ENCODE measurements around the gene STX18. TPM values are rescaled to one million over a fixed set of nuclear protein-coding genes. Genes with fewer than 3 reads are reported as not detected.

Gene STX18
- total RNA-seq, result 20.4 TPM

DNA sequence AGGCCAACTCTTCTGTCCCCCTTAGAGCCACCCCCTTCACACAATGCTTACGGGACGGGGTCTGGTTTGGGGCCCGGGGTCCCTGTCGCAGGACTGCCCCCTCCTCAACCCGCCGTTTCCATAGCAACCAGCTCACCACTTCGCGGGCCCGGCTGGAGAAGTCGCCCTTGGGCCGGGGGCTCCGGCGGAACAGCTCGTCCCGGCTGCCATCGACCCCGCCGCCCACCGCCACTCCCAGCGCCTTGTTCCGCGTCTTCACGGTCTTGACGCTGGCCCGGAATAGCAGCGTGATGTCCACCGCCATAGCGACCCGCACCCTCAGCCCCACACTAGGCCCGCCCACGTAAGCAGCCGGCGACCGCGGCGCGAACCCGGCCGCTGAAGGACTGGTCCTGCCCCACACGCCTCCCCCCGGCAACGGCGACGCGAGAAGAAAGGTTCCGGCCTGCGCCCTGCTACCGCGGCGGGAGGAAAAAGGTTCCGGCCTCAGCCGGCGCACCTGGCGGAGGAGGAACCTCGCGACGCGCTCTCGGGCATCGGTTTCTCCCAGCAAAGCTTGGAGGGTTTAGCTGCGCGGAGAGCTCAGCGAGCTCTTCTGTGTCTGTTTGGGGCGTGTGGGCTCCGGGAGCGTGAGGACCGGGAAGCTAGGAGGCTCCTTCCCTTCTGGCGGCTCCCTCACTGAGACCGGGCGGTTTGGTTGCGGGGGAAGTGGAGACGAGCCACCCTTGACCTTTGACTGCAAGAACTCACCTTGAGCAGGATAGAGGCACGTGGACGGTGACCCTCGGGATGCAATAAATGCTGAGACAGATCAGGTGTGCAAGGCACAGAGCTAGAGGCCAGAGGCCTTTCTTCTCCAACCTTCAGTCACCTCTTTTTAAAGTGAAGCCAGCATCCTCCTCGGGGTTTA is at the start of gene STX18:
TSS of gene STX18 (minus strand) at position 388 of the 910 bp plus-strand sequence. CDS start at position 304, 84 bp downstream.
- H3K36me3 ChIP-seq, result no peaks in the 10 kb centered on the region
- intact Hi-C loops (cut with DNase I), result no loop called here
- peak within 1 kb of the TSS; percentile 94 for H3K27ac ChIP-seq
- TF ChIP-seq POLR2A (IDR thresholded peaks at IDR 0.05) (peak in 1 of 2 donors; percentile 15), POLR2AphosphoS5 (IDR thresholded peaks at IDR 0.05; ENCODE audit: insufficient read depth in 1 of 2, low read depth in 1 of 2) (peak; percentile 87 to 90), CTCF (IDR thresholded peaks at IDR 0.05) (no peak)
- no peaks in the 10 kb centered on the region for H3K27me3 ChIP-seq
- H3K9me3 ChIP-seq, result no peaks in the 10 kb centered on the region
- H3K4me3 ChIP-seq, result peak within 1 kb of the TSS; percentile 84 to 100
- peaks cover 62% of the 10 kb centered on the region for H3K4me1 ChIP-seq
- DNase-seq (ENCODE audit: extremely low spot score in 2 of 2), result no peak

- DNase-seq (ENCODE audit: extremely low spot score in 2 of 2), result no peak
- peak overlapping the region; percentile 55 for H3K27ac ChIP-seq
- H3K36me3 ChIP-seq, result no peaks in the 10 kb centered on the region
- no peak for TF ChIP-seq POLR2AphosphoS5 (IDR thresholded peaks at IDR 0.05; ENCODE audit: insufficient read depth in 1 of 2, low read depth in 1 of 2)
- TF ChIP-seq CTCF (IDR thresholded peaks at IDR 0.05), result no peak
- TF ChIP-seq POLR2A (IDR thresholded peaks at IDR 0.05), result no peak
- H3K4me1 ChIP-seq, result peaks cover 19% of the 10 kb centered on the region
- no peaks in the 10 kb centered on the region for H3K9me3 ChIP-seq
- no peaks in the 10 kb centered on the region for H3K27me3 ChIP-seq
- no peak overlapping the region for H3K4me3 ChIP-seq
- intact Hi-C loops (cut with DNase I), result no loop called here
These were observed 49.2 kb upstream of the STX18 start for GRCh38 chr4:4591071-4591470.

- intact Hi-C loops (cut with DNase I), result no loop called here
- H3K27ac ChIP-seq, result peak overlapping the region; percentile 55
- TF ChIP-seq CTCF (IDR thresholded peaks at IDR 0.05) (no peak), POLR2AphosphoS5 (IDR thresholded peaks at IDR 0.05; ENCODE audit: insufficient read depth in 1 of 2, low read depth in 1 of 2) (peak in 1 of 2 donors; percentile 42)
- no peaks in the 10 kb centered on the region for H3K9me3 ChIP-seq
- no peaks in the 10 kb centered on the region for H3K27me3 ChIP-seq
- no peak overlapping the region for H3K4me3 ChIP-seq
- no peaks in the 10 kb centered on the region for H3K36me3 ChIP-seq
- peaks cover 22% of the 10 kb centered on the region for H3K4me1 ChIP-seq
- DNase-seq (ENCODE audit: extremely low spot score in 2 of 2), result no peak
These were observed 48.7 kb upstream of the STX18 start for GRCh38 chr4:4590546-4590945.

- TF ChIP-seq POLR2AphosphoS5 (IDR thresholded peaks at IDR 0.05; ENCODE audit: insufficient read depth in 1 of 2, low read depth in 1 of 2), result peak in 1 of 2 donors; percentile 42
- no peak for TF ChIP-seq POLR2A (IDR thresholded peaks at IDR 0.05)
- peaks cover 9% of the 10 kb centered on the region for H3K4me1 ChIP-seq
- intact Hi-C loops (cut with DNase I), result no loop called here
- H3K27me3 ChIP-seq, result no peaks in the 10 kb centered on the region
- H3K4me3 ChIP-seq, result no peak overlapping the region
- H3K9me3 ChIP-seq, result no peaks in the 10 kb centered on the region
- H3K36me3 ChIP-seq, result no peaks in the 10 kb centered on the region
- no peak for DNase-seq (ENCODE audit: extremely low spot score in 2 of 2)
- H3K27ac ChIP-seq, result peak overlapping the region; percentile 30
These were observed 43.3 kb upstream of the STX18 start for GRCh38 chr4:4585012-4585670.

GRCh38 chr4:4583606-4584005 is 41.8 kb upstream of the STX18 start:
- Histone ChIP-seq H3K27me3 (no peaks in the 10 kb centered on the region), H3K27ac (no peak overlapping the region), H3K4me3 (no peak overlapping the region), H3K4me1 (peaks cover 7% of the 10 kb centered on the region), H3K36me3 (no peaks in the 10 kb centered on the region), H3K9me3 (no peaks in the 10 kb centered on the region)
- intact Hi-C loops (cut with DNase I), result no loop called here
- no peak for TF ChIP-seq POLR2AphosphoS5 (IDR thresholded peaks at IDR 0.05; ENCODE audit: insufficient read depth in 1 of 2, low read depth in 1 of 2)
- TF ChIP-seq CTCF (IDR thresholded peaks at IDR 0.05), result no peak
- TF ChIP-seq POLR2A (IDR thresholded peaks at IDR 0.05), result no peak
- DNase-seq (ENCODE audit: extremely low spot score in 2 of 2), result no peak
